Suprapubic skin (tissue), 3 donors: ENCODE data around the gene ACSM3.

Source experiments
- CTCF ChIP-seq, 2 donors: fragments of 200-600 bp in 1 of 2; fragments of 450-650 bp in 1 of 2; sonication (generic) in 1 of 2; IDR thresholded peaks; one replicate each; pipeline ENCODE4 v1.5.1; 2016 to 2019; ENCODE audit warnings: antibody characterized with exemption in 2 of 2, mild to moderate bottlenecking in 1 of 2, moderate library complexity in 1 of 2
- EP300 ChIP-seq: sonication (generic); formaldehyde crosslinking; IDR thresholded peaks from one replicate; pipeline ENCODE4 v1.6.1; 2017; ENCODE audit warnings: antibody characterized with exemption
- POLR2A ChIP-seq, 2 donors: fragments of 450-650 bp; IDR thresholded peaks; one replicate each; pipeline ENCODE4 v1.6.1; 2017; ENCODE audit warnings: antibody characterized with exemption in 2 of 2, mild to moderate bottlenecking in 2 of 2, moderate library complexity in 2 of 2

- TF ChIP-seq CTCF (IDR thresholded peaks at IDR 0.05) (no peak), POLR2A (IDR thresholded peaks at IDR 0.05) (no peak), EP300 (no peak)
These were observed 51.0 kb downstream of the ACSM3 start for GRCh38 chr16:20814784-20815183.
